Transverse colon (tissue), 1 donor: ENCODE data around the gene LRRC42.

Experiments used
- EP300 ChIP-seq: sonication (generic); formaldehyde crosslinking; IDR thresholded peaks from one replicate; pipeline ENCODE4 v1.6.1; 2017; ENCODE audit warnings: antibody characterized with exemption, low read depth
- POLR2A ChIP-seq: fragments of 450-650 bp; IDR thresholded peaks from one replicate; pipeline ENCODE4 v1.6.1; 2016; ENCODE audit warnings: antibody characterized with exemption, mild to moderate bottlenecking, moderate library complexity

DNA sequence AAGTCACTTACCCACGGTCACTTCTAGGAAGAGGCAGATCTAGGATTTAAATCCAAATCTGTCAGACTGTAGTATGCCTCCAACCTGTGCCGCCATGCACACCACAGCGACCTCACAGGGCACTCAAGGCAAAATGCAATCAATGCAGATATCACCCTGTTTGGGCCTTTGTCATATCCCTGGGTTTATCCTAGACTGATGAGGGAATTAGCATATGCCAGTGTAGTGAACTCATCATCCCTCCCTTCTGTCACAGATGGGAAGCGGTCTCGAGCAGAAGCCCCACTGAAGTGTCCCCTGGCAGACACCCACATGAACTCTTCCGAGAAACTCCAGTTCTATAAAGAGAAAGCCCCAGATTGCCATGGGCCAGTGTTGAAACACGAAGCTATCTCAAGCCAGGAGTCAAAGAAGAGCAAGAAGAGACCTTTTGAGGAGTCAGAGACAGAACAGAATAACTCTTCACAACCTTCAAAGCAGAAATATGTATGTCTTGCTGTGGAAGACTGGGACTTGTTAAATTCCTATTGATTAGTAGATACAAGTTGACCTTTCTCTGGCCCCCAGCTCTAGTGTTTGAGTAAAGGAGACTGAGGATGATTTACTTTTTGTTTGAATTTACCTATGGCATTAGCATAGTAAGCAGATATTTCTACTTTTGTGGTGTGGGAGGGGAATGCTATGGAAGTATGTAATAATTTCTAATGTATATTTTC, 21.4 kb downstream of the LRRC42 start:
- TF ChIP-seq POLR2A (no peak), EP300 (no peak)
